ENCODE measurements around the gene CPNE2.

Gene CPNE2

DNA sequence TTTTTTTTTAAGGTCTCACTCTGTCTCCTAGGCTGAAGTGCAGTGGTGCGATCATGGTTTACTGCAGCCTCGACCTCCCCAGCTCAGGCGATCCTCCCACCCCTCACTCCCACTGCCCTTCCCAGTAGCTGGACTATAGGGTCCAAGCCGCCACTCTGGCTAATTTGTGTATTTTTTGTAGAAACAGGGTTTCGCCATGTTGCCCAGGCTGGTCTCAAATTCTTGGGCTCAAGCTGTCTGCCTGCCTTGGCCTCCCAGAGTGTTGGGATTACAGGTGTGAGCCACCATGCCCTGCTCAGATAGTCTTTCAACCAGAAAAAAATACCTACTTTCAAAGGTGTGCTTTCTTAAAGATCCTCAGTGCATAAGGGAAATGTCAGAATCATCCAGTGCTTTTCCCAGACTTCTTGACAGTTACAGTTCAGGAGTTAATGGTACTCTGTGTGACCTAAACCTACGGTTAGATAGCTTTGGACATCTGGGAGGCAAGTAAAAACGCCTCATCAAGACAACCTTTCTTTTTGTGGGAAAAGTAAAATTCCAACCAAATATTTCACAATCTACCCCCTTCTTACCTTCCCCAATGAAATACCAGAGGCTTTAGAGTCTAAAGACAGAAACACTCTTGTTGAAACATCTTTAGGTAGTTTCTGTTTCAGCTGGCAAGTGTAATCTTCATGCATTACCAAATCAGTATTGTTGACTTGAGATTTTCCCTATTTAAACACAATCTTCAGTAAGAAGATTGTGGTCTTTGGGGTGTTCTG lies 100.5 kb downstream of the CPNE2 start:
- no peak for DNase-seq (ENCODE audit: low read depth)

GRCh38 chr16:57194512-57194911 lies 102.1 kb downstream of the CPNE2 start:
- no peak for DNase-seq (ENCODE audit: low read depth)

- DNase-seq (ENCODE audit: low read depth): no peak
These were observed 103.9 kb downstream of the CPNE2 start for GRCh38 chr16:57196286-57196685.

DNA sequence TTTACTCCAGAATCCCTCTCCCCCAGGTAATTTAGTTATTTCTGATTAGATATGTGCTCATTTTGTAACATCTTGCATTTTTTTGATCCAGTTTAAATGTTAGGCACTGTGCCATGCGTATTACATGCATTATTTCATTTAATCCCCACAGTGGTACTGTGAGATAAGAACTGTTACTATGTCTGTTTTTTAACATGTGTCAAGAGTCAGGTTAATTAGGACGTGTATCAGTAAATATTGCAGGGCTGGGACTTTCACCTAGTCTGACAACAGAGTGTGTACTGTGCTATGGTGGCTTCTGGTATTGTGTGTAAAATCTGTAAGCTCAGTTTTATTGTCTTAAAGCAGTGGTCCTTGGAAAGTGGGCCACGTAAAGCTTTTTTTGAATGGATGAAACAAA lies 104.4 kb downstream of the CPNE2 start:
- DNase-seq (ENCODE audit: low read depth): no peak

Measured in T-helper 22 cell (primary cell).